SK-N-MC (cell line): Measurements from ENCODE around the gene IQCF5.

Source experiments
- EZH2 ChIP-seq: fragments of 200-600 bp; sonication (generic); IDR thresholded peaks from one replicate; pipeline ENCODE4 v1.6.1; 2017; ENCODE audit warnings: antibody characterized with exemption
- POLR2AphosphoS5 ChIP-seq: IDR thresholded peaks from 2 replicates; pipeline ENCODE4 v1.6.1; 2012; ENCODE audit warnings: mild to moderate bottlenecking, low read depth, low read length, borderline replicate concordance

DNA sequence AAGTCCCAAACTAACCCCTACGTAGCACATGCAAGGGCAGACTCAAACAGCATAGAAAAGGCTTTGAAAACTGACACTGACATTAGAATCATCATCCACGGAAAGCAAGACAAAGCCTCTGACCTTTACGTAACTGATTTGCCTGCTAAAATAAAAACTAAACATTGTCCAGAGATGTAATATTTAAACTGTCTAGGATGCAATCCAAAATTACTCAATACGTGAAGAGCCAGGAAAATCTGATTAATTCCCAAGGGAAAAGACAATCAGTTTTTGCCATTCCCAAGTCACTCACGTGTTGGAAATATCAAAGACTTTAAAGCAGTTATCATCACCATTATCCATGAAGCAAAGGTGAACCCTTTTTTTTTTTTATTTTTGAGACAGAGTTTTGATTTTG lies 41.0 kb upstream of the IQCF5 start:
- TF ChIP-seq EZH2 (no peak), POLR2AphosphoS5 (no peak)
